ENCODE measurements around the gene KIF26B.

DNA sequence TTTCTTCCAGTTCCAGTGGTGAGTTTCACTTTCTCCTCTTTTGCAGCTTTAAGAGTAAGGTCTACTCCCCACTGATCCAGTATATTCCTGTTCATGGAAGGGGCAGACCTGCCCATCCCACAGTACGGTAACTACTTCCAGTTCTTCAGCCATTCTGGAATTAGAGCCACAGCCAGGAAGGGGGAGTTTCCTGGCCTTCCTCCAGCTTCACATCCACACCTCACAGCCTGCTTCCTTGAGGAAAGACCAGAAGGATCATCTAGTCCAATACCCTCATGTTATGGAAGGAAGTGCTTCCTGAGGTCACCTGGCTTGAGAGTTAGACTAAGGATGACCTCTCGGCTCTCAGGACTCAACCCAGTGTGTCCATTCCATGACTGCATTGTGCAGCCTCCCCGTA, 597.8 kb downstream of the KIF26B start:
- TF ChIP-seq POLR2A (IDR thresholded peaks at IDR 0.05; ENCODE audit: low read depth, low read length) (no peak), TAF1 (IDR thresholded peaks at IDR 0.05; ENCODE audit: low read depth, low read length) (no peak), POLR2AphosphoS5 (IDR thresholded peaks at IDR 0.05; ENCODE audit: low read depth, low read length) (no peak), PAX5 (IDR thresholded peaks at IDR 0.05; ENCODE audit: insufficient read depth, low read length, severe bottlenecking) (no peak), SPI1 (IDR thresholded peaks at IDR 0.05; ENCODE audit: low read depth, low read length) (no peak)
